ENCODE results near the gene SNRPB. TPM values are rescaled to one million over a fixed set of nuclear protein-coding genes. Genes with fewer than 3 reads are reported as not detected.
A peak's percentile ranks its signal among the peaks of the same experiment; 100 is the strongest.

Gene SNRPB
- total and polyA plus RNA-seq, 2 of the 13 experiments (the other 11 are each of a cell fraction or from before 2014, with no cell fraction given), result 473 to 844 TPM

- TF ChIP-seq SNAPC2 (CRISPR knock-in tag; IDR thresholded peaks at IDR 0.05) (no peak), NR2F2 (IDR thresholded peaks at IDR 0.05; ENCODE audit: borderline replicate concordance, low read depth) (no peak), ZMYM3 (CRISPR knock-in tag; IDR thresholded peaks at IDR 0.05) (0 out of 2 replicates have a peak, but pooled peaks have one; percentile 5), NONO (IDR thresholded peaks at IDR 0.05) (no peak), NONO (CRISPR knock-in tag; conservative IDR thresholded peaks at IDR 0.05) (no peak), GMEB1 (CRISPR knock-in tag; IDR thresholded peaks at IDR 0.05; ENCODE audit: borderline replicate concordance) (no peak), POGZ (CRISPR knock-in tag; IDR thresholded peaks at IDR 0.05) (no peak), ATF7 (IDR thresholded peaks at IDR 0.05) (no peak), ATF7 (CRISPR knock-in tag; IDR thresholded peaks at IDR 0.05) (0 out of 2 replicates have a peak, but pooled peaks have one; percentile 20), ZNF629 (CRISPR knock-in tag; conservative IDR thresholded peaks at IDR 0.05) (peak; percentile 92), ZSCAN9 (CRISPR knock-in tag; IDR thresholded peaks at IDR 0.05; ENCODE audit: borderline replicate concordance) (0 out of 2 replicates have a peak, but pooled peaks have one; percentile 44), MIER3 (CRISPR knock-in tag; IDR thresholded peaks at IDR 0.05; ENCODE audit: borderline replicate concordance) (0 out of 2 replicates have a peak, but pooled peaks have one; percentile 33), ZNF251 (CRISPR knock-in tag; IDR thresholded peaks at IDR 0.05) (0 out of 2 replicates have a peak, but pooled peaks have one; percentile 34), YEATS4 (CRISPR knock-in tag; IDR thresholded peaks at IDR 0.05; ENCODE audit: borderline replicate concordance) (no peak), ZNF749 (CRISPR knock-in tag; IDR thresholded peaks at IDR 0.05; ENCODE audit: borderline replicate concordance) (no peak), TCF7 (IDR thresholded peaks at IDR 0.05; ENCODE audit: low read depth) (no peak), ZNF878 (CRISPR knock-in tag; IDR thresholded peaks at IDR 0.05) (no peak), DNMT1 (CRISPR knock-in tag; IDR thresholded peaks at IDR 0.05) (no peak), ZNF788 (CRISPR knock-in tag; IDR thresholded peaks at IDR 0.05; ENCODE audit: borderline replicate concordance) (0 out of 2 replicates have a peak, but pooled peaks have one; percentile 54), ZNF614 (CRISPR knock-in tag; IDR thresholded peaks at IDR 0.05; ENCODE audit: borderline replicate concordance) (0 out of 2 replicates have a peak, but pooled peaks have one; percentile 14), MAZ (IDR thresholded peaks at IDR 0.05; ENCODE audit: borderline replicate concordance, low read depth, low read length) (no peak), MAZ (CRISPR knock-in tag; IDR thresholded peaks at IDR 0.05; ENCODE audit: low read depth) (no peak), ZNF343 (CRISPR knock-in tag; IDR thresholded peaks at IDR 0.05) (0 out of 2 replicates have a peak, but pooled peaks have one; percentile 24), REST (IDR thresholded peaks at IDR 0.05; ENCODE audit: borderline replicate concordance in 1 of 2, low read depth in 1 of 2, low read length in 2 of 2) (no peak)
Observed at GRCh38 chr20:2468581-2469407, 1.8 kb downstream of the SNRPB start (continued).
